HCT116 (cell line): Measurements from ENCODE around the gene IRF8. TPM values are rescaled to one million over a fixed set of nuclear protein-coding genes. Genes with fewer than 3 reads are reported as not detected.

ENCODE experiments used
- ATAC-seq: fragments of 200-7000 bp; cut with Tn5 transposase; 2 replicates; pipeline ENCODE4 v1.9.1; 2020; ENCODE audit warnings: mild to moderate bottlenecking, moderate library complexity
- BruUV-seq: library from RNA; stranded (reverse); fragments of 400-500 nt; replicated peaks from 2 replicates; lab custom pipeline; 2021; lab: Mats Ljungman, UMichigan
- CTCF ChIA-PET: fragments of 300-600 bp; sonication (Branson Sonifier 250); formaldehyde crosslinking; loops from one replicate; lab custom pipeline; 2021; ENCODE audit warnings: antibody characterized with exemption; lab: Charles Lee
- POLR2A ChIA-PET: fragments of 300-600, 350-600 bp; sonication (Branson Sonifier 250); formaldehyde crosslinking; loops from one replicate; lab custom pipeline; 2021; ENCODE audit warnings: antibody characterized with exemption; lab: Charles Lee
- RAD21 ChIA-PET, 2 experiments: fragments of 300-600 bp; sonication (Branson Sonifier 250); formaldehyde crosslinking; loops; one replicate each; lab custom pipeline; 2023; ENCODE audit warnings: low total read pairs in 2 of 2; ENCODE audit not compliant: uncharacterized antibody in 2 of 2, unreplicated experiment in 2 of 2, low non-redundant PET in 1 of 2; lab: Charles Lee
- DNase-seq: peaks from one replicate; pipeline ENCODE4 v3.0.0-alpha.2; 2010; ENCODE audit warnings: low read depth, low spot score
- H2AFZ ChIP-seq: fragments of 200-600 bp; shearing (Covaris generic), sonication (generic); 2 replicates; pipeline ENCODE4 v1.6.1; 2017; ENCODE audit warnings: low read depth, mixed run types, mixed read lengths, antibody characterized with exemption, low read length; ENCODE audit not compliant: poor library complexity, severe bottlenecking
- H3K27ac ChIP-seq: 2 replicates; pipeline ENCODE4 v1.5.1; 2012; ENCODE audit warnings: low read depth, low read length
- H3K27me3 ChIP-seq: fragments of 200-600 bp; sonication (generic); 2 replicates; pipeline ENCODE4 v1.6.1; 2016; ENCODE audit warnings: mixed run types, low read length, mixed read lengths; ENCODE audit not compliant: insufficient read depth
- H3K36me3 ChIP-seq, 2 experiments: fragments of 200-500 bp in 1 of 2; fragments of 200-600 bp in 1 of 2; sonication (Bioruptor generic) in 1 of 2; sonication (generic) in 1 of 2; 2 replicates each; pipeline versions ENCODE4 v1.5.1 to v1.6.1; 2014 to 2016; ENCODE audit warnings: low read length in 2 of 2, inconsistent platforms in 1 of 2, mixed read lengths in 1 of 2, mixed run types in 1 of 2; ENCODE audit not compliant: insufficient read depth in 2 of 2, control insufficient read depth in 1 of 2
- H3K4me1 ChIP-seq, 2 experiments: fragments of 200-600 bp in 1 of 2; sonication (generic) in 1 of 2; 2 replicates each; pipeline versions ENCODE4 v1.5.1 to v1.6.1; 2012 to 2017; ENCODE audit warnings: low read length in 2 of 2, inconsistent platforms in 1 of 2, mild to moderate bottlenecking in 1 of 2, mixed read lengths in 1 of 2, mixed run types in 1 of 2, moderate library complexity in 1 of 2; ENCODE audit not compliant: insufficient read depth in 2 of 2, control insufficient read depth in 1 of 2
- H3K4me2 ChIP-seq: fragments of 200-600 bp; sonication (generic); 2 replicates; pipeline ENCODE4 v1.6.1; 2017; ENCODE audit warnings: mixed run types, low read length, mixed read lengths
- H3K4me3 ChIP-seq, 2 experiments: fragments of 200-600 bp in 1 of 2; sonication (generic) in 1 of 2; replicated peaks in 1 of 2; 2 replicates each; pipeline ENCODE4 v1.5.1; 2011 to 2016; ENCODE audit warnings: low read length in 2 of 2, control low read depth in 1 of 2, low read depth in 1 of 2, mild to moderate bottlenecking in 1 of 2, mixed read lengths in 1 of 2, mixed run types in 1 of 2
- H3K79me2 ChIP-seq: fragments of 200-600 bp; sonication (generic); 2 replicates; pipeline ENCODE4 v1.6.1; 2017; ENCODE audit warnings: mild to moderate bottlenecking, mixed run types, low read length, moderate library complexity, mixed read lengths; ENCODE audit not compliant: insufficient read depth
- H3K9ac ChIP-seq: fragments of 200-600 bp; sonication (generic); 2 replicates; pipeline ENCODE4 v1.6.1; 2016; ENCODE audit warnings: low read length, mixed read lengths
- H3K9me2 ChIP-seq: fragments of 200-600 bp; sonication (generic), shearing (Covaris generic); 2 replicates; pipeline ENCODE4 v1.6.1; 2017; ENCODE audit warnings: mixed run types, mild to moderate bottlenecking, moderate library complexity; ENCODE audit not compliant: insufficient read depth
- H3K9me3 ChIP-seq, 2 experiments: fragments of 200-500 bp in 1 of 2; fragments of 200-600 bp in 1 of 2; sonication (Bioruptor generic) in 1 of 2; sonication (generic) in 1 of 2; 2 replicates each; pipeline ENCODE4 v1.6.1; 2014 to 2017; ENCODE audit warnings: low read length in 2 of 2, mixed read lengths in 2 of 2, inconsistent platforms in 1 of 2, low read depth in 1 of 2, mild to moderate bottlenecking in 1 of 2, mixed run types in 1 of 2, moderate library complexity in 1 of 2; ENCODE audit not compliant: control insufficient read depth in 1 of 2, insufficient read depth in 1 of 2
- H4K20me1 ChIP-seq: fragments of 200-600 bp; sonication (generic), shearing (Covaris generic); 2 replicates; pipeline ENCODE4 v1.6.1; 2017; ENCODE audit warnings: mixed run types, mild to moderate bottlenecking, moderate library complexity; ENCODE audit not compliant: insufficient read depth
- CBX3 ChIP-seq: IDR thresholded peaks from 2 replicates; pipeline ENCODE4 v1.6.1; 2012; ENCODE audit warnings: low read depth
- CEBPB ChIP-seq: IDR thresholded peaks from 2 replicates; pipeline ENCODE4 v1.6.1; 2012; ENCODE audit warnings: low read depth
- ELF1 ChIP-seq: IDR thresholded peaks from 2 replicates; pipeline ENCODE4 v1.6.1; 2012; ENCODE audit warnings: low read depth, borderline replicate concordance
- EZH2 ChIP-seq: fragments of 200-600 bp; sonication (generic); IDR thresholded peaks from 2 replicates; pipeline ENCODE4 v1.6.1; 2017; ENCODE audit warnings: antibody characterized with exemption, mixed run types
- FOSL1 ChIP-seq: IDR thresholded peaks from 2 replicates; pipeline ENCODE4 v1.6.1; 2012; ENCODE audit warnings: low read depth
- POLR2A ChIP-seq: IDR thresholded peaks from 2 replicates; pipeline ENCODE4 v1.7.0; 2011; ENCODE audit warnings: borderline replicate concordance; ENCODE audit not compliant: insufficient read depth, insufficient read length; ENCODE audit errors: extremely low read depth
- RAD21 ChIP-seq: IDR thresholded peaks from 2 replicates; pipeline ENCODE4 v1.6.1; 2012; ENCODE audit warnings: low read depth, mild to moderate bottlenecking
- SP1 ChIP-seq: IDR thresholded peaks from 2 replicates; pipeline ENCODE4 v1.6.1; 2012; ENCODE audit warnings: low read depth
- intact Hi-C: fragments of 100-400 bp; cut with micrococcal nuclease; formaldehyde crosslinking; loops from 2 replicates; pipeline ENCODE4 v1.10.0; 2022
- total RNA-seq: library from RNA; stranded (reverse); gene quantifications from one replicate; pipeline ENCODE4 v1.2.1, GENCODE V29; 2021; ENCODE audit not compliant: unreplicated experiment
- TF ChIP-seq, protein P1 (sequence below): IDR thresholded peaks from 2 replicates; pipeline ENCODE4 v1.6.1; 2012
- TF ChIP-seq, protein P2 (sequence below): IDR thresholded peaks from 2 replicates; pipeline ENCODE4 v1.6.1; 2012
- TF ChIP-seq, protein P3 (sequence below), 3 experiments: fragments of 200-600 bp in 1 of 3; sonication (generic) in 1 of 3; IDR thresholded peaks in 2 of 3; conservative IDR thresholded peaks in 1 of 3; 2 replicates each; pipeline ENCODE4 v1.5.1; 2012 to 2017; ENCODE audit warnings: low read depth in 2 of 3, low read length in 2 of 3, antibody characterized with exemption in 1 of 3, borderline replicate concordance in 1 of 3, control low read depth in 1 of 3, mild to moderate bottlenecking in 1 of 3, mixed read lengths in 1 of 3, mixed run types in 1 of 3, moderate library complexity in 1 of 3; ENCODE audit not compliant: insufficient read depth in 1 of 3

The IRF8 gene
- total RNA-seq, 1 experiment from 2014 or later: 0.61 TPM

DNA sequence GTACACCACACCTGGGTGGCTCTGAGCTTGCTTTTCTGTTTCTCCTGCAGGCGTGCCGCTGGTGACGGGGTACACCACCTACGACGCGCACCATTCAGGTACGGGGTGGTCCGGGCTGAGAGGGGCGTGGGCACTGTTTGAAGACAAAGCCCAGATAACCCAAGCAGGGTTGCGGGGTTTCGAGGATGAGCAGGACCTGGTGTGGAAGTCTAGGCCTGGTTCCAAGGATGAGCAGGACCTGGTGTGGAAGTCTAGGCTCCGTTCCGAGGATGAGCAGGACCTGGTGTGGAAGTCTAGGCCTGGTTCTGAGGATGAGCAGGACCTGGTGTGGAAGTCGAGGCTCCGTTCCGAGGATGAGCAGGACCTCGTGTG is 15.4 kb downstream of the IRF8 start (continued):
- no peak for TF ChIP-seq SP1
- TF ChIP-seq CBX3: no peak
- TF ChIP-seq ELF1: no peak
- TF ChIP-seq, protein P1, sequence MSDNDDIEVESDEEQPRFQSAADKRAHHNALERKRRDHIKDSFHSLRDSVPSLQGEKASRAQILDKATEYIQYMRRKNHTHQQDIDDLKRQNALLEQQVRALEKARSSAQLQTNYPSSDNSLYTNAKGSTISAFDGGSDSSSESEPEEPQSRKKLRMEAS: no peak

DNA sequence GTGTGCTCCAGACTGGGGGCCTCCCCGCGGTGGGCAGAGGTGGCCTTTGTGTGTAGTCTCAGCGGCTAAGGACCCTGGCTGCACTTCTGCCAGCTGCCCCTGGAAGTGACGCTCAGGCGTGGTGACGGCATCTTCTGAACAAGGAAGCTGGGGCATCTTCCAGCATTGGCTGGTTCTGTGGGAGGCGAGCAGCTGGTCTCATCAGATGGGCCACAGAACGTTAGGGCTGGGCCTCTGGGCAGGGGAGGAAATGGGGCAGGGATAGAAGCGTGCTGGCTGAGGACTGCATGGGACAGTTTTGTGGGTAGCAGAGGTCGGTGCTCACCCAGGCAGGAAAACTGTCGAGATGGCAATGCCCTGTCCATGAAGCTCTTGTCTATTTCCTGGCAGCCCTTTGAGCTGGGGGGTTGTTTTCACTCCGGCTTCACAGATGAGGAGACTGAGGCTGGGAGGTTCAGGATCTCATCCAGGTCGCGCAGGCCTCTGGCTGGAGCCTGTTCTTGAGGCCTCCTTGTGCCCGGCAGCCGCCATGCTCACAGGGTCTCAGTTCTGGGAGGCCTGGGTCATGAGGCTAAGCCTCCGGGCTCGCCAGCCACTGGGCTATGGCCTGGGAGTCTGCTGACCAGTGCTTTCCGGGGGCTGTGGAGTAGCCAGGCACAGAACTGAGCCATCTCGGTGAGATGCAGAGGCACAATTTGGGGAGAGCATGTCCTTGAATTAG is 16.3 kb downstream of the IRF8 start:
- RAD21 ChIA-PET: no interaction called here
- Histone ChIP-seq H3K9me2 (no peaks in the 10 kb centered on the region), H3K4me2 (no peak overlapping the region), H3K79me2 (no peaks in the 10 kb centered on the region), H3K4me1 (no peaks in the 10 kb centered on the region), H3K36me3 (no peaks in the 10 kb centered on the region), H3K9ac (no peak overlapping the region), H3K27ac (no peak overlapping the region), H3K4me3 (no peak overlapping the region), H3K27me3 (0 out of 2 replicates have a peak, but pooled peaks cover 5% of the 10 kb centered on the region), H3K9me3 (no peaks in the 10 kb centered on the region), H2AFZ (no peak overlapping the region), H4K20me1 (no peaks in the 10 kb centered on the region)
- ATAC-seq (no peak), DNase-seq (no peak)
- TF ChIP-seq FOSL1 (no peak), RAD21 (no peak), CEBPB (no peak), POLR2A (no peak), ELF1 (no peak), EZH2 (no peak)
- TF ChIP-seq, protein P2, sequence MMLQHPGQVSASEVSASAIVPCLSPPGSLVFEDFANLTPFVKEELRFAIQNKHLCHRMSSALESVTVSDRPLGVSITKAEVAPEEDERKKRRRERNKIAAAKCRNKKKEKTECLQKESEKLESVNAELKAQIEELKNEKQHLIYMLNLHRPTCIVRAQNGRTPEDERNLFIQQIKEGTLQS: no peak
- TF ChIP-seq, protein P3, sequence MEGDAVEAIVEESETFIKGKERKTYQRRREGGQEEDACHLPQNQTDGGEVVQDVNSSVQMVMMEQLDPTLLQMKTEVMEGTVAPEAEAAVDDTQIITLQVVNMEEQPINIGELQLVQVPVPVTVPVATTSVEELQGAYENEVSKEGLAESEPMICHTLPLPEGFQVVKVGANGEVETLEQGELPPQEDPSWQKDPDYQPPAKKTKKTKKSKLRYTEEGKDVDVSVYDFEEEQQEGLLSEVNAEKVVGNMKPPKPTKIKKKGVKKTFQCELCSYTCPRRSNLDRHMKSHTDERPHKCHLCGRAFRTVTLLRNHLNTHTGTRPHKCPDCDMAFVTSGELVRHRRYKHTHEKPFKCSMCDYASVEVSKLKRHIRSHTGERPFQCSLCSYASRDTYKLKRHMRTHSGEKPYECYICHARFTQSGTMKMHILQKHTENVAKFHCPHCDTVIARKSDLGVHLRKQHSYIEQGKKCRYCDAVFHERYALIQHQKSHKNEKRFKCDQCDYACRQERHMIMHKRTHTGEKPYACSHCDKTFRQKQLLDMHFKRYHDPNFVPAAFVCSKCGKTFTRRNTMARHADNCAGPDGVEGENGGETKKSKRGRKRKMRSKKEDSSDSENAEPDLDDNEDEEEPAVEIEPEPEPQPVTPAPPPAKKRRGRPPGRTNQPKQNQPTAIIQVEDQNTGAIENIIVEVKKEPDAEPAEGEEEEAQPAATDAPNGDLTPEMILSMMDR (IDR thresholded peaks at IDR 0.05 in 2 of 3, conservative IDR thresholded peaks at IDR 0.05 in 1 of 3; ENCODE audit: borderline replicate concordance in 1 of 3, insufficient read depth in 1 of 3, low read depth in 2 of 3, low read length in 2 of 3): no peak
- POLR2A ChIA-PET: no interaction called here
- BruUV-seq: no TSS peak
- CTCF ChIA-PET: no interaction called here
- intact Hi-C loops: no loop called here
